ENCODE data around the gene TTC5.

The TTC5 gene

GRCh38 chr14:20328705-20329104, 23.0 kb upstream of the TTC5 start:
- Histone ChIP-seq H3K4me3 (no peak overlapping the region), H3K27me3 (no peaks in the 10 kb centered on the region), H3K9me3 (no peaks in the 10 kb centered on the region), H3K4me1 (peaks cover 0 to 51% (median 11%) of the 10 kb centered on the region in 4 donors), H3K36me3 (peaks cover 26 to 45% (median 42%) of the 10 kb centered on the region in 3 donors), H3K27ac (no peak overlapping the region)
- DNase-seq: no peak
- intact Hi-C loops (cut with DNase I; ENCODE audit: low total_unique reads): loop anchor here (5.0 to 10.0 kb wide), 3 partner anchors 134 to 356 kb away; partner anchors contain the start of genes ANG, PIP4P1 and RNASE4
- no peak for TF ChIP-seq CTCF (IDR thresholded peaks at IDR 0.05)

- H3K27me3 ChIP-seq: no peaks in the 10 kb centered on the region
- H3K4me1 ChIP-seq: peaks cover 0 to 48% (median 10%) of the 10 kb centered on the region in 4 donors
- intact Hi-C loops (cut with DNase I; ENCODE audit: low total_unique reads): loop anchor here (5.0 to 10.0 kb wide), 3 partner anchors 135 to 358 kb away; partner anchors contain the start of genes ANG, PIP4P1 and RNASE4
- peak; percentile 60 to 62 for TF ChIP-seq CTCF (IDR thresholded peaks at IDR 0.05)
- H3K4me3 ChIP-seq: no peak overlapping the region
- H3K9me3 ChIP-seq: no peaks in the 10 kb centered on the region
- H3K27ac ChIP-seq: peak overlapping the region in 1 of 2 donors; percentile 33
- peaks cover 36 to 55% (median 51%) of the 10 kb centered on the region in 3 donors for H3K36me3 ChIP-seq
- DNase-seq: no peak
These were observed 21.5 kb upstream of the TTC5 start for GRCh38 chr14:20327005-20327869.

GRCh38 chr14:20317720-20318119, 12.0 kb upstream of the TTC5 start:
- intact Hi-C loops (cut with DNase I; ENCODE audit: low total_unique reads): no loop called here
- no peak for TF ChIP-seq CTCF (IDR thresholded peaks at IDR 0.05)
- H3K27ac ChIP-seq: no peak overlapping the region
- H3K4me3 ChIP-seq: no peak overlapping the region
- DNase-seq: no peak
- H3K36me3 ChIP-seq: peaks cover 76 to 82% (median 76%) of the 10 kb centered on the region in 3 donors
- no peaks in the 10 kb centered on the region for H3K9me3 ChIP-seq
- peaks cover 0 to 7% (median 0%) of the 10 kb centered on the region in 4 donors for H3K4me1 ChIP-seq
- H3K27me3 ChIP-seq: no peaks in the 10 kb centered on the region

- H3K27ac ChIP-seq: no peak overlapping the region
- no peaks in the 10 kb centered on the region for H3K27me3 ChIP-seq
- no peak overlapping the region for H3K4me3 ChIP-seq
- no peak for DNase-seq
- peaks cover 0 to 7% (median 0%) of the 10 kb centered on the region in 4 donors for H3K4me1 ChIP-seq
- H3K36me3 ChIP-seq: peaks cover 59 to 76% (median 70%) of the 10 kb centered on the region in 3 donors
- H3K9me3 ChIP-seq: no peaks in the 10 kb centered on the region
- TF ChIP-seq CTCF (IDR thresholded peaks at IDR 0.05): no peak
- intact Hi-C loops (cut with DNase I; ENCODE audit: low total_unique reads): no loop called here
These were observed 8.3 kb upstream of the TTC5 start for GRCh38 chr14:20314026-20314425.

- Histone ChIP-seq H3K27me3 (no peaks in the 10 kb centered on the region), H3K9me3 (no peaks in the 10 kb centered on the region), H3K36me3 (peaks cover 3 to 11% (median 6%) of the 10 kb centered on the region in 3 donors), H3K4me1 (peaks cover 0 to 20% (median 13%) of the 10 kb centered on the region in 4 donors), H3K4me3 (peak overlapping the region; percentile 71 to 88), H3K27ac (no peak overlapping the region)
- DNase-seq: no peak
- intact Hi-C loops (cut with DNase I; ENCODE audit: low total_unique reads): no loop called here
- no peak for TF ChIP-seq CTCF (IDR thresholded peaks at IDR 0.05)
These were observed 300 bp upstream of the TTC5 start for GRCh38 chr14:20306079-20306423.
